Large intestine (tissue), 12 donors: ENCODE results near the gene SPRED3. TPM values are rescaled to one million over a fixed set of nuclear protein-coding genes. Genes with fewer than 3 reads are reported as not detected.
"Not testable (repeated sequence)": the region's sequence is repeated elsewhere in the genome, so short reads cannot be mapped to it uniquely, and the experiment has no call there.

Experiments
- DNase-seq, 2 donors: peaks; one replicate each; pipeline versions ENCODE4 v3.0.0 to v3.0.0-alpha.2; 2013
- H3K27ac ChIP-seq: one replicate; pipeline ENCODE4 v1.5.1; 2013; ENCODE audit warnings: low read length
- H3K27me3 ChIP-seq: 2 replicates; pipeline ENCODE4 v1.6.1; 2013; ENCODE audit warnings: low read length; ENCODE audit not compliant: control insufficient read depth, insufficient read depth
- H3K36me3 ChIP-seq: 2 replicates; pipeline ENCODE4 v1.6.1; 2013; ENCODE audit warnings: low read length; ENCODE audit not compliant: control insufficient read depth, insufficient read depth
- H3K4me1 ChIP-seq: one replicate; pipeline ENCODE4 v1.6.1; 2013; ENCODE audit warnings: low read length; ENCODE audit not compliant: control insufficient read depth, insufficient read depth
- H3K4me3 ChIP-seq: one replicate; pipeline ENCODE4 v1.5.1; 2013; ENCODE audit warnings: low read length
- H3K9me3 ChIP-seq: one replicate; pipeline ENCODE4 v1.6.1; 2013; ENCODE audit warnings: mild to moderate bottlenecking, low read depth, low read length, moderate library complexity; ENCODE audit not compliant: control insufficient read depth
- WGBS: methylation state at CpG from one replicate; pipeline ENCODE4 v1.1.5; 2013; ENCODE audit warnings: low lambda C conversion rate; ENCODE audit not compliant: insufficient coverage; 5-methylcytosine and 5-hydroxymethylcytosine counted together
- long read RNA-seq, 11 donors: transcript quantifications; one replicate each; lab custom pipeline, GENCODE V29; 2026
- polyA plus RNA-seq: library from polyadenylated mRNA; unstranded; fragments of 120-200 nt; gene quantifications from one replicate; pipeline ENCODE4 v1.2.1, GENCODE V29; 2013

The SPRED3 gene, protein sequence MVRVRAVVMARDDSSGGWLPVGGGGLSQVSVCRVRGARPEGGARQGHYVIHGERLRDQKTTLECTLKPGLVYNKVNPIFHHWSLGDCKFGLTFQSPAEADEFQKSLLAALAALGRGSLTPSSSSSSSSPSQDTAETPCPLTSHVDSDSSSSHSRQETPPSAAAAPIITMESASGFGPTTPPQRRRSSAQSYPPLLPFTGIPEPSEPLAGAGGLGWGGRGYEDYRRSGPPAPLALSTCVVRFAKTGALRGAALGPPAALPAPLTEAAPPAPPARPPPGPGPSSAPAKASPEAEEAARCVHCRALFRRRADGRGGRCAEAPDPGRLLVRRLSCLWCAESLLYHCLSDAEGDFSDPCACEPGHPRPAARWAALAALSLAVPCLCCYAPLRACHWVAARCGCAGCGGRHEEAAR
- 3.9 TPM for polyA plus RNA-seq
- long read RNA-seq, donor 1: 0 reads
- long read RNA-seq, donor 2: 0 reads
- long read RNA-seq, donor 3: 0 reads
- long read RNA-seq, donor 4: 0 reads
- long read RNA-seq, donor 5: 0 reads
- long read RNA-seq, donor 6: 0 reads
- long read RNA-seq, donor 7: 0 reads
- long read RNA-seq, donor 8: 0 reads
- long read RNA-seq, donor 9: 0 reads
- long read RNA-seq, donor 10, partial matches to known transcripts: 0 of 1 reads
- long read RNA-seq, donor 10, other reads (novel, unspliced or antisense): 0 of 1 reads
- long read RNA-seq, donor 11: 0 reads

DNA sequence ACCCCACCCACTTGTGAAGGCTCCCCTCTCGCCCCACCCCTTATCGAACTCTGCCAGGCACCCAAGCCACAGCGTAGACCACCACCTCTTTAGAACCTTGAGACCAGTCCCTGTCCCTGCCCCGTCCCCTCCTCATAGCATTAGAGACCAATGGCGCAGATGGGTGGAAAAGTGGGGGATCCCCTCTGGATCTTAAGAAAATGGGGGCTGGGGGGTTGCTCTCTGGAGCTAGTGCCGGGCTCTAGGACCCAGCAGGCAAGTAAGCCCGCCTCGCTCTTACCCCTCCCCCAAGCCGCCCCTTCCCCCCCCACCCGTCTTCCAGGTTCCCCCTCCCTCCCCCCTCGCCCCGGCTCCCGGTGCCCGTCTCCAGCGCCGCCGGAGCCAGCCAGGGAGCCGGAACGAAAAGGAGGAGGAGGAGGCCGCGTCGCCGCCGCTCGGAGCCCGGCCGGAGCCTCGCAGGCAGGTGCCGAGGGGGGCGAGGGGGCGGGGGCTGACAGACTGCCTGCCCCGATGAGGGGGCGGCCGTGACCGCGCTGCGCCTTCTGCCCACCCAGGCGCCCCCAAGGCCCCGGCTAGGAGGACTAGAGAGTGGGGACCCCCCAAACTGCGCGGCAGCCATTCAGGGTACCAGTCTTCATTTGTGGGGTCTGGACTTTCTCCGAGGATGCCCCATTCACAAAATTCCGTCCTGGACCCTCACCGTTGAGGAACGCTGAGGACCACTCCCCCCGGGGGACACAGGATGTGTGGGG is at the start of gene SPRED3:
TSS of gene SPRED3 (plus strand) at position 349 of the 752 bp plus-strand sequence. CDS start 1,606 bp downstream, outside the sequence.
- no peak for DNase-seq
- Histone ChIP-seq H3K36me3 (peaks cover 9% of the 10 kb centered on the region), H3K27ac (peak within 1 kb of the TSS; percentile 85), H3K9me3 (peaks cover 18% of the 10 kb centered on the region), H3K27me3 (peaks cover 65% of the 10 kb centered on the region), H3K4me1 (peaks cover 46% of the 10 kb centered on the region), H3K4me3 (peak within 1 kb of the TSS; percentile 53)
- no CpG with 5 or more reads among the region's 46 CpGs for WGBS

DNA sequence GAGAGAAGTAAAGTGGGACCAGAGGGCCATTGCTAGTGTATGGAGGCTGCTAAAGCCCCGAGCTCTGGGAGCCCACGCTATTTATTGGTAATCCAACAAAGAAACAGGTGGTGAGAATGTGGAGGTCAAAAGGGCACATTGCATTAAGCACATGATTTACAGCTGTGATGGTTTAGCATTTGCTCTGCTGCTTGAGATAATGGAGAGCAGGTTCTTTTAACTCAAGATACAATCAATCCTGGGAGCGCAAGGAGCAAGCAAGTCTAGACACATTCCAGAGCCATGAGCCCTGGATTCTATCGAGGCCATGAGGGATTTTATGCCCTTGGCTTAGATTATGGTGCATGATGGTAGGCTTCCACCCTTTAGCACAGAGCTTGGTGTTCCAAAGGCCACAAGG is 49.5 kb upstream of the SPRED3 start:
- not testable (repeated sequence) for H3K4me3 ChIP-seq, H3K36me3 ChIP-seq, H3K27me3 ChIP-seq, H3K4me1 ChIP-seq, H3K9me3 ChIP-seq, H3K27ac ChIP-seq
- WGBS: no CpG with 5 or more reads among the region's 4 CpGs
- peak; percentile 50 to 73 for DNase-seq

DNA sequence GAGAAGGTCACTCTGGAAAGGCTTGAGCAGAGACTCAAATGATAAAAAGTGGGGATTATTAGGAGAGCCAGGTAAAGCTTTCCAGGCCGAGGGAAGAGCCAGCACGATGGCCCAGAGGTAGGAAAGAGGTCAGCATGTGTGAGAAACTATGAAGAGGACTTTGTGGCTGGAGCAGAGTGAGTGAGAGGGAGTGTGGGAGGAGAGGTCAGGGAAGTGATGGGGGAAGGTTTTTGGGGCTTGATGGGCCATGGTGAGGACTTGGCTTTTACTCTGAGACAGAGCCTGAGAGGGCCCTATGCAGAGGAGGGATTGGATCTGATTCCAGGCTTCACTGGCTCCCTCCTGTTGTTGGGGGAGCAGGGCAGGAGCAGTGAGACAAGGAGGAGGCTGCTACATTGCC is 47.6 kb upstream of the SPRED3 start:
- no peak for DNase-seq
- no peaks in the 10 kb centered on the region for H3K27me3 ChIP-seq
- H3K36me3 ChIP-seq: peaks cover 2% of the 10 kb centered on the region
- no peaks in the 10 kb centered on the region for H3K9me3 ChIP-seq
- H3K27ac ChIP-seq: no peak overlapping the region
- no CpG with 5 or more reads among the region's 2 CpGs for WGBS
- no peak overlapping the region for H3K4me3 ChIP-seq
- peaks cover 10% of the 10 kb centered on the region for H3K4me1 ChIP-seq

DNA sequence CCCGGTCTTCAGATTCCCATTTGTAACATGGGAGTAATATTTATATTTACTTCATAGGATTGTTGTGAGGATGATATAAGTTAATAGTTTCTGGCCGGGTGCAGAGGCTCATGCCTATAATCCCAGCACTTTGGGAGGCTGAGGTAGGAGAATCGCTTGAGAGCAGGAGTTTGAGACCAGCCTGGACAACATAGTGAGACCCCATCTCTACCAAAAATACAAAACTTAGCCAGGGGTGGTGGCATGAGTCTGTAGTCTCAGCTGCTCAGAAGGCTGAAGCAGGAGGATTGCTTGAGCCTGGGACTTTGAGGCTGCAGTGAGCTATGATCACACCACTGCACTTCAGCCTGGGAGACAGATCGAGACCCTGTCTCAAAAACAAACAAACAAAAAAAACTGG is 41.7 kb upstream of the SPRED3 start:
- no CpG with 5 or more reads among the region's 4 CpGs for WGBS
- H3K36me3 ChIP-seq: peaks cover 2% of the 10 kb centered on the region
- H3K27ac ChIP-seq: no peak overlapping the region
- no peak overlapping the region for H3K4me3 ChIP-seq
- no peaks in the 10 kb centered on the region for H3K27me3 ChIP-seq
- H3K9me3 ChIP-seq: no peaks in the 10 kb centered on the region
- no peak for DNase-seq
- no peaks in the 10 kb centered on the region for H3K4me1 ChIP-seq

DNA sequence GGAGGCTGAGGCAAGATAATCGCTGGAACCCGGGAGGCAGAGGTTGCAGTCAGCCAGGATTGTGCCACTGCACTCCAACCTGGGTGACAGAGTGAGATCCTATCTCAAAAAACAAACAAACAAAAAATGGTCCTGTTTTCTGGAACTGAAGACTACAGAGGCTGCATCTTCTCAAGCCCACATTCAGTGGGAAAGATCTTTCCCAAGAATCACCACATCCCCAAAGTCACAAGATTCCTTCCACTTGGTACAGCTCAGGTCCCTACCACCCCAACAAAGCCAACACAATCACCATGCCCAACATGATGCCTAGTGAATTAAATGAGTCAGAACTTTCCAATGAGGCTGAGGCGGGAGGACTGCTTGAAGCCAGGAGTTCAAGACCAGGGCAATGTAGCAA is 37.6 kb upstream of the SPRED3 start:
- H3K27me3 ChIP-seq: peaks cover 8% of the 10 kb centered on the region
- no peak overlapping the region for H3K4me3 ChIP-seq
- no CpG with 5 or more reads among the region's 3 CpGs for WGBS
- no peak for DNase-seq
- H3K4me1 ChIP-seq: no peaks in the 10 kb centered on the region
- H3K9me3 ChIP-seq: no peaks in the 10 kb centered on the region
- no peaks in the 10 kb centered on the region for H3K36me3 ChIP-seq
- H3K27ac ChIP-seq: no peak overlapping the region

DNA sequence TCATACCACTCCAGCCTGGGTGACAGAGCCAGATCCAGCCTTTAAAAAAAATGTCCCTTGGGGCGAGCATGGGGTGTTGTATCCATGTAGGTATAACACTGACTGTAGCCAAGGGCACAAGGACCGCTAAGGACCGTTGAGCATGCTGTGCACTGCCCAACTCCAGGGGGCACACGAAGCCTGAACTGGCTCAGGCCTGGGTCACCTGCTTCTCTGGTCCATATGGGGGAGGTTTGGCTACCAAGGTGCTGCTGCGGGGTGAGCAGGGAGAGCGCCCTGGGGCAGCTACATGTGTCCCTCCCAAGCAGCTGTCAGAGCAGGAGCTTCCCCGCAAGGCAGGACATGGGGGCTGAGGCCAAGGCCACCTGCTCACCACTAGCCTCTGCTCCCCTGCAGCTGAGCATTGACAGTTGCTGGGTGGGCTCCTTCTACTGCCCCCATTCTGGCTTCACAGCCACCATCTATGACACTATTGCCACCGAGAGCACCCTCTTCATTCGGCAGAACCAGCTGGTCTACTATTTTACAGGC is 36.6 kb upstream of the SPRED3 start:
- H3K27me3 ChIP-seq: peaks cover 17% of the 10 kb centered on the region
- no peaks in the 10 kb centered on the region for H3K36me3 ChIP-seq
- no peak overlapping the region for H3K4me3 ChIP-seq
- H3K9me3 ChIP-seq: no peaks in the 10 kb centered on the region
- no peak overlapping the region for H3K27ac ChIP-seq
- no CpG with 5 or more reads among the region's 9 CpGs for WGBS
- DNase-seq: no peak
- H3K4me1 ChIP-seq: no peaks in the 10 kb centered on the region

DNA sequence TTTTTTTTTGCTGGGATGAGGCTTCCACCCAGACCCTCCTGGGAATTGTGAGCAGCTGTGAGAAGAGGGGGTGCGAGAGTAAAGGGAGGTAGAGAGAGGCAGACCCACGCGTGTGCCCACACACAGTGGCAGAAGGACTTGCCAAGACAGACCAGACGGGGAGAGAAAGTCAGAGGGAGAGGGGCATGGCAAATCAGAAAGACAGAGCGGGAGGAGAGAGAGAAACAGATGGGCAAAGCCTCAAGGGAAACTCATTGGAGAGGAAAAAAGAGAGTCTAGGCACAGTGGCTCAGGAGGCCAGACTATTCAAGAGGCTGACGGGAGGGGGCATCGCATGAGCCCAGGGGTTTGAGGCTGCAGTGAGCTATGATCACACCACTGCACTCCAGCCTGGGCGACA is 35.9 kb upstream of the SPRED3 start:
- Histone ChIP-seq H3K4me1 (no peaks in the 10 kb centered on the region), H3K4me3 (no peak overlapping the region), H3K27me3 (peaks cover 21% of the 10 kb centered on the region), H3K27ac (no peak overlapping the region), H3K36me3 (no peaks in the 10 kb centered on the region), H3K9me3 (no peaks in the 10 kb centered on the region)
- DNase-seq: no peak
- 83% methylated on average over 1 of the region's 8 CpGs for WGBS

DNA sequence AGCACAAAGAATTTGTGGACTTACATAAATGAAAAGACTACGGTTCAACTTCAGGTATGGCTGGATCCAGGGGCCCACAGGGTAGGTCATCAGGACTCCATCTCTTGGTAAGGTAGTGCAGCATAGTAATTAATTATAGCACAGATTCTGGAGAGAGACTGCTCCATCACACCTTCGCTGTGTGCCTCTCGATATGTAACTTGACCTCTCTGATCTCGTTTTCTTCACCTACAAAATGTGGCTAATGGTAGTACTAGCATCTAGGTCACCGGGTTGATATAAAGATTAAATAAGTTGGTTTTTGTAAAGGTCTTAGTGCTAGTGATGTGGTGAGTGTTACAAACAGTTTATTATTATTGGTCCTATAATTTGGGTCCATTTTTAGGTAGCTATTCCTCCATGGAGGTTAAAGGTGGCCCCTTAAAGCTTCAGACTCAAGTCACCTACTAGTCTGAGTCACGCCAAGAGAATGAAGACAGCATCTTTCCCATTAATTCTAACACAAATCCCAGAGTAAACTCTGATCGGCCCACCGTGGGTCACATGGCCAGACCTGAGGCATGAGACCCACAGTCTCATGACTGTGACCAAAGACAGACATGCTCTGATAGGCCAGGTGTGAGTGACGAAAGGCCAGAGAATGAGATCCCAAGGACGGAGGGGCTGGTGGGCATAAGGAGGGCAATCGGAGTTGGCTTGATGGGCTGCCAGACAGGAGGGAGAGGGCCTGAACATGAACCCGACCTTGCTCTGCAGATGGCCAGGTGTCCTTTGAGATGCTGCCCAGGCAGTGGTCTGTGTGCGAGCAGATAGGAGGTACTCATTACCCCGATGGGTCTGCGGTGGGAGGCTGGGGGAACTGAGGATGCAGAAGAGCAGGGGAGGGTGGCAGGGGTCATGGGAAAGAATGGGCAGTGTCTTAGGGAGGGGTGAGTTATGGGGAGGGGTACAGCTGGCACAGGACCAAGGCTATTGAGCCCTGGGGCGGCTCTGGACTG is 32.5 kb upstream of the SPRED3 start:
- Histone ChIP-seq H3K27me3 (peaks cover 51% of the 10 kb centered on the region), H3K4me1 (no peaks in the 10 kb centered on the region), H3K36me3 (no peaks in the 10 kb centered on the region), H3K27ac (no peak overlapping the region), H3K9me3 (no peaks in the 10 kb centered on the region), H3K4me3 (no peak overlapping the region)
- no peak for DNase-seq
- 87% methylated on average over 5 of the region's 16 CpGs for WGBS

DNA sequence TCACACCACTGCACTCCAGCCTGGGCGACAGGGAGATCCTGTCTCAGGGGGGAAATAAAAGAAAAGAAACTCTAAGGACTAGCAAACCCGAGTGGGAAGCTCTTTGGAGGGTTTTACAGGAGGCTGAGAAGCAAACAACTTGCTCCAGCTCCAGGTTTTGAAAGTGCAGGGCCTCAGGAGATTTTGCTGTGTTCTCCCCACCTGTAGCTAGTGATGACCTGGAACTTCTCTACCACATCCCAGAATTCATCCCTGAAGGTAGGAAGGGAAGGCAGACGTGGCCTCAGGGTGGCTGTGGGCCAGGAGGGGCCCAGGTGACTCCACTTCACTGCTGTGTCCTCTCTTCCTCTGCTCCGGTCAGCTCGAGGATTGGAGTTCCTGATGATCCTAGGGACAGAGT is 30.4 kb upstream of the SPRED3 start:
- no CpG with 5 or more reads among the region's 5 CpGs for WGBS

More for the DNA sequence above, 30.4 kb upstream of the SPRED3 start:
- Histone ChIP-seq H3K9me3 (no peaks in the 10 kb centered on the region), H3K4me3 (no peak overlapping the region), H3K4me1 (peaks cover 8% of the 10 kb centered on the region), H3K36me3 (no peaks in the 10 kb centered on the region), H3K27ac (no peak overlapping the region), H3K27me3 (peaks cover 61% of the 10 kb centered on the region)
- no peak for DNase-seq
